Cerebellar cortex (tissue), 1 donor: ENCODE data around the gene KRT6A.
"Not testable (repeated sequence)": the region's sequence is repeated elsewhere in the genome, so short reads cannot be mapped to it uniquely, and the experiment has no call there.

ENCODE experiments used
- DNase-seq: peaks from one replicate; pipeline ENCODE4 v3.0.0-alpha.2; 2015; ENCODE audit warnings: low spot score

KRT6A gene

GRCh38 chr12:52500574-52500973, 7.5 kb upstream of the KRT6A start:
- DNase-seq, result not testable (repeated sequence)

GRCh38 chr12:52499806-52500560, 6.9 kb upstream of the KRT6A start:
- no peak for DNase-seq

GRCh38 chr12:52498946-52499345, 5.9 kb upstream of the KRT6A start:
- no peak for DNase-seq

- no peak for DNase-seq
These were observed 4.9 kb upstream of the KRT6A start for GRCh38 chr12:52497975-52498374.

GRCh38 chr12:52496590-52497071, 3.6 kb upstream of the KRT6A start:
- DNase-seq, result no peak

GRCh38 chr12:52496054-52496453, 3.0 kb upstream of the KRT6A start:
- DNase-seq, result no peak

GRCh38 chr12:52495389-52495788, 2.3 kb upstream of the KRT6A start:
- DNase-seq, result peak; percentile 11

- no peak for DNase-seq
These were observed 1.5 kb upstream of the KRT6A start for GRCh38 chr12:52494518-52494917.

GRCh38 chr12:52494100-52494499, 1.0 kb upstream of the KRT6A start:
- no peak for DNase-seq

GRCh38 chr12:52492405-52492804, 652 bp downstream of the KRT6A start:
- not testable (repeated sequence) for DNase-seq

- not testable (repeated sequence) for DNase-seq
These were observed 1.6 kb downstream of the KRT6A start for GRCh38 chr12:52491495-52491894.

- DNase-seq, result no peak
These were observed 4.3 kb downstream of the KRT6A start for GRCh38 chr12:52488736-52489135.

GRCh38 chr12:52487744-52488443, 5.2 kb downstream of the KRT6A start:
- not testable (repeated sequence) for DNase-seq

GRCh38 chr12:52487211-52487610, 5.8 kb downstream of the KRT6A start:
- DNase-seq, result no peak

GRCh38 chr12:52486166-52487105, 6.6 kb downstream of the KRT6A start:
- DNase-seq, result no peak

- no peak for DNase-seq
These were observed 13.0 kb downstream of the KRT6A start for GRCh38 chr12:52480073-52480472.

- DNase-seq, result no peak
These were observed 15.4 kb downstream of the KRT6A start for GRCh38 chr12:52477651-52478050.

- DNase-seq, result no peak
These were observed 18.8 kb downstream of the KRT6A start for GRCh38 chr12:52474212-52474611.

GRCh38 chr12:52473768-52474167, 19.3 kb downstream of the KRT6A start, which contains the start of gene KRT6C:
KRT6C (minus strand) TSS chr12:52473805; CDS start chr12:52473737, 68 bp downstream.
- no peak for DNase-seq

- DNase-seq, result no peak
These were observed 23.2 kb downstream of the KRT6A start for GRCh38 chr12:52469853-52470252.

GRCh38 chr12:52464897-52465296, 28.2 kb downstream of the KRT6A start:
- DNase-seq, result no peak

GRCh38 chr12:52461693-52462092, 31.4 kb downstream of the KRT6A start:
- DNase-seq, result no peak
